ENCODE data around the gene PINLYP. TPM values are rescaled to one million over a fixed set of nuclear protein-coding genes. Genes with fewer than 3 reads are reported as not detected.

The PINLYP gene
- total RNA-seq, 1 experiment from 2014 or later: 11.9 TPM

DNA sequence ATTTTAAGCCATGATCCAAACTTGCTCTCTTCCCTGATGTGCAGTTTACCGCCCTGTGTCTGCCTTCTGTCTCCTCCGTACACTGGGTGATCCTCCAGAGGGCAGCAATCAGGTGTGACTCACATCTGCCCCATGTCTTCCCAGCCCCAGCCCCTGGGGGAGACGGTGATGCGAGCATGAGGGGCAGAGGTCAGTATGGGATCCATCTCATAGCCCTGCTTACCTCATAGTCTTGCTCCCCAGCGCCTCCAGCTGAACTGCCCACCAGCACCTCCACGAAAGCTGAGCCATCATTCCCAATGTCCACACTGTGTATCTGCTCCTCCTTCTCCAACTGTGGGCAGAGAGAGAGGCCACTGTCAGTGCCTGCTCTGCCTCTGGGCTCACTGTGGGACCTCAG, 14.9 kb upstream of the PINLYP start:
- Histone ChIP-seq H3K4ac (ENCODE audit: low read depth, low read length) (no peak overlapping the region), H3K23me2 (ENCODE audit: insufficient read length, low read depth, low read length, poor library complexity, severe bottlenecking) (no peaks in the 10 kb centered on the region), H4K5ac (ENCODE audit: insufficient read length, low read depth, low read length) (no peak overlapping the region), H3K4me2 (ENCODE audit: insufficient read depth, insufficient read length, low read length) (no peak overlapping the region), H2AK5ac (ENCODE audit: insufficient read length, low read length) (no peak overlapping the region), H2BK20ac (ENCODE audit: low read depth, low read length, poor library complexity, severe bottlenecking) (no peak overlapping the region), H3K9me3 (ENCODE audit: control insufficient read depth, low read depth, low read length) (no peaks in the 10 kb centered on the region), H2AFZ (ENCODE audit: low read length) (no peak overlapping the region), H4K8ac (replicated peaks; ENCODE audit: insufficient read length, low read depth, low read length) (no peak overlapping the region), H3T11ph (ENCODE audit: low read length) (no peak overlapping the region), H2BK12ac (ENCODE audit: insufficient read length, low read depth, low read length) (no peak overlapping the region), H2BK5ac (ENCODE audit: insufficient read length, low read length) (no peak overlapping the region), H3K79me1 (ENCODE audit: insufficient read depth, low read depth, low read length, poor library complexity, severe bottlenecking) (no peaks in the 10 kb centered on the region), H3K27me3 (ENCODE audit: insufficient read depth, low read length) (no peaks in the 10 kb centered on the region), H4K20me1 (ENCODE audit: control insufficient read depth, insufficient read depth, insufficient read length) (no peaks in the 10 kb centered on the region), H2BK15ac (ENCODE audit: low read depth, low read length) (no peak overlapping the region), H3K14ac (ENCODE audit: insufficient read depth, low read length) (no peak overlapping the region), H3K9ac (ENCODE audit: extremely low read depth, insufficient read length, low read length) (no peak overlapping the region), H3K4me1 (ENCODE audit: insufficient read depth, low read length) (no peaks in the 10 kb centered on the region), H4K91ac (ENCODE audit: insufficient read length, low read depth, low read length) (no peak overlapping the region), H3K79me2 (ENCODE audit: insufficient read depth, low read length) (no peaks in the 10 kb centered on the region), H3K56ac (ENCODE audit: insufficient read length, low read depth, low read length) (no peak overlapping the region), H3K27ac (ENCODE audit: insufficient read length, low read depth, low read length) (no peak overlapping the region), H3K23ac (ENCODE audit: insufficient read length, low read depth, low read length) (no peak overlapping the region), H2BK120ac (ENCODE audit: low read depth, low read length, poor library complexity, severe bottlenecking) (no peak overlapping the region), H3K18ac (ENCODE audit: insufficient read length, low read depth, low read length) (no peak overlapping the region)
- TF ChIP-seq, protein P1, sequence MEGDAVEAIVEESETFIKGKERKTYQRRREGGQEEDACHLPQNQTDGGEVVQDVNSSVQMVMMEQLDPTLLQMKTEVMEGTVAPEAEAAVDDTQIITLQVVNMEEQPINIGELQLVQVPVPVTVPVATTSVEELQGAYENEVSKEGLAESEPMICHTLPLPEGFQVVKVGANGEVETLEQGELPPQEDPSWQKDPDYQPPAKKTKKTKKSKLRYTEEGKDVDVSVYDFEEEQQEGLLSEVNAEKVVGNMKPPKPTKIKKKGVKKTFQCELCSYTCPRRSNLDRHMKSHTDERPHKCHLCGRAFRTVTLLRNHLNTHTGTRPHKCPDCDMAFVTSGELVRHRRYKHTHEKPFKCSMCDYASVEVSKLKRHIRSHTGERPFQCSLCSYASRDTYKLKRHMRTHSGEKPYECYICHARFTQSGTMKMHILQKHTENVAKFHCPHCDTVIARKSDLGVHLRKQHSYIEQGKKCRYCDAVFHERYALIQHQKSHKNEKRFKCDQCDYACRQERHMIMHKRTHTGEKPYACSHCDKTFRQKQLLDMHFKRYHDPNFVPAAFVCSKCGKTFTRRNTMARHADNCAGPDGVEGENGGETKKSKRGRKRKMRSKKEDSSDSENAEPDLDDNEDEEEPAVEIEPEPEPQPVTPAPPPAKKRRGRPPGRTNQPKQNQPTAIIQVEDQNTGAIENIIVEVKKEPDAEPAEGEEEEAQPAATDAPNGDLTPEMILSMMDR (conservative IDR thresholded peaks at IDR 0.05): peak; percentile 35; the same call in 2 of the 3 replicates
- no peaks in the 10 kb centered on the region; the same call in 1 of the 2 replicates for H3K27me3 Mint-ChIP-seq (ENCODE audit: low read depth)
- peak; percentile 40 for DNase-seq
- H3K36me3 Mint-ChIP-seq (ENCODE audit: insufficient read depth in 1 of 3, low read depth in 3 of 3): peaks cover 6 to 35% (median 23%) of the 10 kb centered on the region in 3 experiments; a peak in 6 of 7 replicates
- H3K9me3 Mint-ChIP-seq: no peaks in the 10 kb centered on the region
- peaks cover 0 to 3% of the 10 kb centered on the region in 2 experiments; a peak in 1 of 4 replicates for H3K4me1 Mint-ChIP-seq
- peak overlapping the region; percentile 5 to 64 (median 52); a peak in 4 of 7 replicates for H3K27ac Mint-ChIP-seq
- no CpG with 5 or more reads among the region's 6 CpGs for WGBS (ENCODE audit: extremely low coverage, insufficient read length, low lambda C conversion rate)
- no peak overlapping the region for H3K4me3 Mint-ChIP-seq

Measured in H9 (cell line).